ENCODE results near the gene BRAT1.

BRAT1 gene

GRCh38 chr7:2498708-2499107 lies 56.6 kb downstream of the BRAT1 start:
- TF ChIP-seq CTCF (conservative IDR thresholded peaks at IDR 0.05; ENCODE audit: low read depth, low read length): no peak
- DNase-seq (ENCODE audit: low read depth): no peak
- H3K4me3 ChIP-seq (ENCODE audit: low read depth, low read length): no peak overlapping the region

GRCh38 chr7:2497500-2498336 lies 57.6 kb downstream of the BRAT1 start:
- no peak overlapping the region for H3K4me3 ChIP-seq (ENCODE audit: low read depth, low read length)
- no peak for DNase-seq (ENCODE audit: low read depth)

GRCh38 chr7:2497065-2497464 lies 58.3 kb downstream of the BRAT1 start:
- no peak for TF ChIP-seq CTCF (conservative IDR thresholded peaks at IDR 0.05; ENCODE audit: low read depth, low read length)
- H3K4me3 ChIP-seq (ENCODE audit: low read depth, low read length): no peak overlapping the region
- no peak for DNase-seq (ENCODE audit: low read depth)

More at GRCh38 chr7:2497500-2498336, 57.6 kb downstream of the BRAT1 start:
- no peak for TF ChIP-seq CTCF (conservative IDR thresholded peaks at IDR 0.05; ENCODE audit: low read depth, low read length)

DNA sequence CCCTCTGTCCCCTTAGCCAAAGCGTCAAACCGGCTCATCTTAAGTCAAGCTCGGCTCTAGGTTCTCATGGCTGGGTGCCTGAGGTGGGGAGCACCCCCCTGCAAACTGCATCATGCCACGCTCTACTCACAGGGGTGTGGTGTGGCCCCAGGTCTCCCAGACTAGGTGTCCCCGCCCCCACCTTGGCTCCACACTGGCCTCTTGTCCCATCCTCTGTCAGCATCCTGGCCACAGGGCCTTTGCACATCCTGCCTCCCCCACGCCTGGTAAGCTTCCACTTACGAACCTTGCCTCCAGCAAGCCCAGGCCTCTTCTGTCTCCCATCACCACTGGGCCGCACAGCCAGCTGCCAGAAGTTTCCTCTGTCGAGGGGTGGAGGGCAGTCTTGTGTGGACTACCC lies 58.9 kb downstream of the BRAT1 start:
- TF ChIP-seq CTCF (conservative IDR thresholded peaks at IDR 0.05; ENCODE audit: low read depth, low read length): no peak
- no peak overlapping the region for H3K4me3 ChIP-seq (ENCODE audit: low read depth, low read length)
- no peak for DNase-seq (ENCODE audit: low read depth)

DNA sequence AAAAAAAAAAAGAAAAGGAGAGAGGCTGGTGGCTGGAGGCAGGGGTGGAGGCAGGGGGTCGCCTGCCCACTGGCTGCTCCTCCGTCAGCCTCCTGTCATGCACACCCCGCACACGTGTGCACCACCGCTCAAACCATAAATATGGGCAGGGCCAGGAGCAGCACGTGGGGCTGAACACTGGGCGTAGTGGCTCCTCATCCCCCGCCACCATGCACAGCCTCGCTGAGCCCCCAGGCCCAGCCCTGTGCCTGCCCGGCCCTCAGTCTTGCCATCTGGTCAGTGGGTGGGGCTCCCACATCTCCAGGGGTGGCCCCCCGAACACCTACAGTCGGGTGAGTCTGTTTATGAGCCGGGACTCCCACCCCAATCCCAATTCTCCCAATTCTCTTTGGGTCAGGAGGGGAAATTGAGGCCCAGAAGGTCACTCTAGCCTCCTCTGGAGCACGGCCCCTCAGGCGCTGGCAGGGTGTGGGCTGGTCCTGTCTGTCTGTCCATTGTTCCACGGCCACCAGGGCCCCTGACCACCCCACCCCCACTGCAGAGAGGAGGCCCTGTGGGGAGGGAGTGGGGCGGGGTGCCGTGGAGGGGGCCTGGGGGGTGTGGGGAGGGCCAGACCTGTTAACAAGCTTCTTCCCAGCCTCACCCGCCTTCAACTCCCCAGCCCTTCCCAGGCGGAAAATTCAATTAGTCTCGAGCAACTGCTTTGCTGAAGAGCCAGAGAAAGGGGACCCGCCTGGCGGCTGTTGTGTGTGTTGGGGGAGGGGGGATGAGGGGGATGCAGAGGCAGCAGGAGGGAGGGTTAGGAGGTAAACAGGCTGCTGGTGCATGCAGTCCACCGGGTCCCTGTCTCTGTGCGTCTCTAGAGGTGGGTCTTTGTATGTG lies 59.7 kb downstream of the BRAT1 start:
- no peak overlapping the region for H3K4me3 ChIP-seq (ENCODE audit: low read depth, low read length)
- DNase-seq (ENCODE audit: low read depth): no peak
- TF ChIP-seq CTCF (conservative IDR thresholded peaks at IDR 0.05; ENCODE audit: low read depth, low read length): no peak

GRCh38 chr7:2494191-2495130 lies 60.9 kb downstream of the BRAT1 start:
- TF ChIP-seq CTCF (conservative IDR thresholded peaks at IDR 0.05; ENCODE audit: low read depth, low read length): no peak
- H3K4me3 ChIP-seq (ENCODE audit: low read depth, low read length): no peak overlapping the region
- no peak for DNase-seq (ENCODE audit: low read depth)

All from choroid plexus epithelial cell (primary cell).